HCT116 (cell line): ENCODE results near the gene PJA2. TPM values are rescaled to one million over a fixed set of nuclear protein-coding genes. Genes with fewer than 3 reads are reported as not detected.

ENCODE experiments used
- ATAC-seq: fragments of 200-7000 bp; cut with Tn5 transposase; 2 replicates; pipeline ENCODE4 v1.9.1; 2020; ENCODE audit warnings: mild to moderate bottlenecking, moderate library complexity
- BruUV-seq: library from RNA; stranded (reverse); fragments of 400-500 nt; replicated peaks from 2 replicates; lab custom pipeline; 2021; lab: Mats Ljungman, UMichigan
- CTCF ChIA-PET: fragments of 300-600 bp; sonication (Branson Sonifier 250); formaldehyde crosslinking; loops from one replicate; lab custom pipeline; 2021; ENCODE audit warnings: antibody characterized with exemption; lab: Charles Lee
- POLR2A ChIA-PET: fragments of 300-600, 350-600 bp; sonication (Branson Sonifier 250); formaldehyde crosslinking; loops from one replicate; lab custom pipeline; 2021; ENCODE audit warnings: antibody characterized with exemption; lab: Charles Lee
- RAD21 ChIA-PET, 2 experiments: fragments of 300-600 bp; sonication (Branson Sonifier 250); formaldehyde crosslinking; loops; one replicate each; lab custom pipeline; 2023; ENCODE audit warnings: low total read pairs in 2 of 2; ENCODE audit not compliant: uncharacterized antibody in 2 of 2, unreplicated experiment in 2 of 2, low non-redundant PET in 1 of 2; lab: Charles Lee
- DNase-seq: peaks from one replicate; pipeline ENCODE4 v3.0.0-alpha.2; 2010; ENCODE audit warnings: low read depth, low spot score
- H2AFZ ChIP-seq: fragments of 200-600 bp; shearing (Covaris generic), sonication (generic); 2 replicates; pipeline ENCODE4 v1.6.1; 2017; ENCODE audit warnings: low read depth, mixed run types, mixed read lengths, antibody characterized with exemption, low read length; ENCODE audit not compliant: poor library complexity, severe bottlenecking
- H3K27ac ChIP-seq: 2 replicates; pipeline ENCODE4 v1.5.1; 2012; ENCODE audit warnings: low read depth, low read length
- H3K27me3 ChIP-seq: fragments of 200-600 bp; sonication (generic); 2 replicates; pipeline ENCODE4 v1.6.1; 2016; ENCODE audit warnings: mixed run types, low read length, mixed read lengths; ENCODE audit not compliant: insufficient read depth
- H3K36me3 ChIP-seq, 2 experiments: fragments of 200-500 bp in 1 of 2; fragments of 200-600 bp in 1 of 2; sonication (Bioruptor generic) in 1 of 2; sonication (generic) in 1 of 2; 2 replicates each; pipeline versions ENCODE4 v1.5.1 to v1.6.1; 2014 to 2016; ENCODE audit warnings: low read length in 2 of 2, inconsistent platforms in 1 of 2, mixed read lengths in 1 of 2, mixed run types in 1 of 2; ENCODE audit not compliant: insufficient read depth in 2 of 2, control insufficient read depth in 1 of 2
- H3K4me1 ChIP-seq, 2 experiments: fragments of 200-600 bp in 1 of 2; sonication (generic) in 1 of 2; 2 replicates each; pipeline versions ENCODE4 v1.5.1 to v1.6.1; 2012 to 2017; ENCODE audit warnings: low read length in 2 of 2, inconsistent platforms in 1 of 2, mild to moderate bottlenecking in 1 of 2, mixed read lengths in 1 of 2, mixed run types in 1 of 2, moderate library complexity in 1 of 2; ENCODE audit not compliant: insufficient read depth in 2 of 2, control insufficient read depth in 1 of 2
- H3K4me2 ChIP-seq: fragments of 200-600 bp; sonication (generic); 2 replicates; pipeline ENCODE4 v1.6.1; 2017; ENCODE audit warnings: mixed run types, low read length, mixed read lengths
- H3K4me3 ChIP-seq, 2 experiments: fragments of 200-600 bp in 1 of 2; sonication (generic) in 1 of 2; replicated peaks in 1 of 2; 2 replicates each; pipeline ENCODE4 v1.5.1; 2011 to 2016; ENCODE audit warnings: low read length in 2 of 2, control low read depth in 1 of 2, low read depth in 1 of 2, mild to moderate bottlenecking in 1 of 2, mixed read lengths in 1 of 2, mixed run types in 1 of 2
- H3K79me2 ChIP-seq: fragments of 200-600 bp; sonication (generic); 2 replicates; pipeline ENCODE4 v1.6.1; 2017; ENCODE audit warnings: mild to moderate bottlenecking, mixed run types, low read length, moderate library complexity, mixed read lengths; ENCODE audit not compliant: insufficient read depth
- H3K9ac ChIP-seq: fragments of 200-600 bp; sonication (generic); 2 replicates; pipeline ENCODE4 v1.6.1; 2016; ENCODE audit warnings: low read length, mixed read lengths
- H3K9me2 ChIP-seq: fragments of 200-600 bp; sonication (generic), shearing (Covaris generic); 2 replicates; pipeline ENCODE4 v1.6.1; 2017; ENCODE audit warnings: mixed run types, mild to moderate bottlenecking, moderate library complexity; ENCODE audit not compliant: insufficient read depth
- H3K9me3 ChIP-seq, 2 experiments: fragments of 200-500 bp in 1 of 2; fragments of 200-600 bp in 1 of 2; sonication (Bioruptor generic) in 1 of 2; sonication (generic) in 1 of 2; 2 replicates each; pipeline ENCODE4 v1.6.1; 2014 to 2017; ENCODE audit warnings: low read length in 2 of 2, mixed read lengths in 2 of 2, inconsistent platforms in 1 of 2, low read depth in 1 of 2, mild to moderate bottlenecking in 1 of 2, mixed run types in 1 of 2, moderate library complexity in 1 of 2; ENCODE audit not compliant: control insufficient read depth in 1 of 2, insufficient read depth in 1 of 2
- H4K20me1 ChIP-seq: fragments of 200-600 bp; sonication (generic), shearing (Covaris generic); 2 replicates; pipeline ENCODE4 v1.6.1; 2017; ENCODE audit warnings: mixed run types, mild to moderate bottlenecking, moderate library complexity; ENCODE audit not compliant: insufficient read depth
- CBX3 ChIP-seq: IDR thresholded peaks from 2 replicates; pipeline ENCODE4 v1.6.1; 2012; ENCODE audit warnings: low read depth
- CEBPB ChIP-seq: IDR thresholded peaks from 2 replicates; pipeline ENCODE4 v1.6.1; 2012; ENCODE audit warnings: low read depth
- EGR1 ChIP-seq: IDR thresholded peaks from 2 replicates; pipeline ENCODE4 v1.6.1; 2012; ENCODE audit warnings: low read depth
- ELF1 ChIP-seq: IDR thresholded peaks from 2 replicates; pipeline ENCODE4 v1.6.1; 2012; ENCODE audit warnings: low read depth, borderline replicate concordance
- EZH2 ChIP-seq: fragments of 200-600 bp; sonication (generic); IDR thresholded peaks from 2 replicates; pipeline ENCODE4 v1.6.1; 2017; ENCODE audit warnings: antibody characterized with exemption, mixed run types
- JUND ChIP-seq: IDR thresholded peaks from 2 replicates; pipeline ENCODE4 v1.6.1; 2012
- POLR2A ChIP-seq: IDR thresholded peaks from 2 replicates; pipeline ENCODE4 v1.7.0; 2011; ENCODE audit warnings: borderline replicate concordance; ENCODE audit not compliant: insufficient read depth, insufficient read length; ENCODE audit errors: extremely low read depth
- POLR2AphosphoS5 ChIP-seq: IDR thresholded peaks from 2 replicates; pipeline ENCODE4 v1.6.1; 2011; ENCODE audit warnings: mild to moderate bottlenecking, low read depth, low read length, moderate library complexity
- SP1 ChIP-seq: IDR thresholded peaks from 2 replicates; pipeline ENCODE4 v1.6.1; 2012; ENCODE audit warnings: low read depth
- TCF7L2 ChIP-seq: IDR thresholded peaks from 2 replicates; pipeline ENCODE4 v1.7.0; 2011; ENCODE audit warnings: borderline replicate concordance, inconsistent platforms; ENCODE audit not compliant: insufficient read depth, insufficient read length; ENCODE audit errors: extremely low read depth
- ZBTB33 ChIP-seq: IDR thresholded peaks from 2 replicates; pipeline ENCODE4 v1.6.1; 2011; ENCODE audit warnings: mild to moderate bottlenecking, low read length, moderate library complexity; ENCODE audit not compliant: insufficient replicate concordance; ENCODE audit errors: extremely low read depth
- ZNF274 ChIP-seq: fragments of 200-500 bp; sonication (Bioruptor generic); IDR thresholded peaks from 2 replicates; pipeline ENCODE4 v1.6.1; 2014; ENCODE audit warnings: mild to moderate bottlenecking, low read depth, low read length, inconsistent platforms
- intact Hi-C: fragments of 100-400 bp; cut with micrococcal nuclease; formaldehyde crosslinking; loops from 2 replicates; pipeline ENCODE4 v1.10.0; 2022
- total RNA-seq: library from RNA; stranded (reverse); gene quantifications from one replicate; pipeline ENCODE4 v1.2.1, GENCODE V29; 2021; ENCODE audit not compliant: unreplicated experiment
- TF ChIP-seq, protein P1 (sequence below): IDR thresholded peaks from 2 replicates; pipeline ENCODE4 v1.6.1; 2012

Gene PJA2
- total RNA-seq, 1 experiment from 2014 or later = 38.4 TPM

GRCh38 chr5:109404428-109404960 is 5.3 kb downstream of the PJA2 start:
- Histone ChIP-seq H3K4me1 (peaks cover 5 to 9% of the 10 kb centered on the region in 2 experiments; a peak in 3 of 4 replicates), H3K4me3 (no peak overlapping the region), H3K4me2 (no peak overlapping the region), H3K9me2 (no peaks in the 10 kb centered on the region), H3K79me2 (peaks cover 88% of the 10 kb centered on the region), H3K9ac (no peak overlapping the region), H3K9me3 (no peaks in the 10 kb centered on the region), H2AFZ (no peak overlapping the region), H4K20me1 (no peaks in the 10 kb centered on the region), H3K27ac (no peak overlapping the region), H3K27me3 (no peaks in the 10 kb centered on the region), H3K36me3 (no peaks in the 10 kb centered on the region)
- ChIA-PET RAD21 (no interaction called here), POLR2A (no interaction called here), CTCF (no interaction called here)
- no TSS peak for BruUV-seq
- intact Hi-C loops = no loop called here
- ATAC-seq (no peak), DNase-seq (no peak)
- TF ChIP-seq POLR2A (no peak), ZNF274 (no peak), EZH2 (no peak), CEBPB (no peak), TCF7L2 (no peak)

GRCh38 chr5:109403469-109403868 is 6.3 kb downstream of the PJA2 start:
- DNase-seq (no peak), ATAC-seq (no peak)
- POLR2A ChIA-PET = no interaction called here
- H4K20me1 ChIP-seq = no peaks in the 10 kb centered on the region
- H3K4me1 ChIP-seq = peaks cover 5 to 6% of the 10 kb centered on the region in 2 experiments; a peak in 3 of 4 replicates
- no peak overlapping the region for H3K9ac ChIP-seq
- no peaks in the 10 kb centered on the region for H3K9me2 ChIP-seq
- RAD21 ChIA-PET = no interaction called here
- no peak overlapping the region for H3K4me2 ChIP-seq
- H3K27ac ChIP-seq = no peak overlapping the region
- intact Hi-C loops = no loop called here
- CTCF ChIA-PET = no interaction called here
- no peak overlapping the region for H2AFZ ChIP-seq
- H3K36me3 ChIP-seq = no peaks in the 10 kb centered on the region
- peaks cover 86% of the 10 kb centered on the region for H3K79me2 ChIP-seq
- no peaks in the 10 kb centered on the region for H3K27me3 ChIP-seq
- H3K9me3 ChIP-seq = no peaks in the 10 kb centered on the region
- no peak for TF ChIP-seq SP1
- TF ChIP-seq CBX3 = no peak
- TF ChIP-seq, protein P1, sequence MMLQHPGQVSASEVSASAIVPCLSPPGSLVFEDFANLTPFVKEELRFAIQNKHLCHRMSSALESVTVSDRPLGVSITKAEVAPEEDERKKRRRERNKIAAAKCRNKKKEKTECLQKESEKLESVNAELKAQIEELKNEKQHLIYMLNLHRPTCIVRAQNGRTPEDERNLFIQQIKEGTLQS = no peak
- no peak for TF ChIP-seq EGR1
- no peak for TF ChIP-seq CEBPB
- TF ChIP-seq ZBTB33 = no peak
- no peak for TF ChIP-seq ELF1
- no peak for TF ChIP-seq JUND
- no peak for TF ChIP-seq POLR2AphosphoS5
- no peak overlapping the region for H3K4me3 ChIP-seq
- no TSS peak for BruUV-seq
